ENCODE measurements around the gene FOLR3.

DNA sequence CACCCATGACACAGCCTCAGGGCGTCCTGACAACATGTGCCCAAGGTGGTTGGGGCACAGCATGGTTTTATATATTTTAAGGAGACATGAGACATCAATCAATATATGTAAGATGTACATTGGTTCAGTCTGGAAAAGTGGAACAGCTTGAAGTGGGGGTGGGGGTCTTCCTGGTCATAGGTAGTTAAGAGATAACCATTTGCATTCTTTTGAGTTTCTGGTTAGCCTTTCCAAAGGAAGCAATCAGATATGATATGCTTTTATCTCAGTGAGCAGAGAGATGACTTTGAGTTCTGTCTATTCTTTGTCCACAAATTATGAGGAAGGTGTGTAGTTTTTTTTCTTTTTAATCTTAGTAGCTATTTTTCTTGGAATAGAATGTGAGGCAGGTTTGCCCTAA lies 12.9 kb upstream of the FOLR3 start:
- TF ChIP-seq ARNTL (CRISPR knock-in tag; IDR thresholded peaks at IDR 0.05; ENCODE audit: borderline replicate concordance, low read depth) (no peak), ZFP30 (CRISPR knock-in tag; IDR thresholded peaks at IDR 0.05) (no peak), TCF4 (CRISPR knock-in tag; IDR thresholded peaks at IDR 0.05; ENCODE audit: borderline replicate concordance) (no peak), ZNF8 (CRISPR knock-in tag; IDR thresholded peaks at IDR 0.05) (no peak), RARB (CRISPR knock-in tag; IDR thresholded peaks at IDR 0.05) (no peak)
- TF ChIP-seq, protein P1, sequence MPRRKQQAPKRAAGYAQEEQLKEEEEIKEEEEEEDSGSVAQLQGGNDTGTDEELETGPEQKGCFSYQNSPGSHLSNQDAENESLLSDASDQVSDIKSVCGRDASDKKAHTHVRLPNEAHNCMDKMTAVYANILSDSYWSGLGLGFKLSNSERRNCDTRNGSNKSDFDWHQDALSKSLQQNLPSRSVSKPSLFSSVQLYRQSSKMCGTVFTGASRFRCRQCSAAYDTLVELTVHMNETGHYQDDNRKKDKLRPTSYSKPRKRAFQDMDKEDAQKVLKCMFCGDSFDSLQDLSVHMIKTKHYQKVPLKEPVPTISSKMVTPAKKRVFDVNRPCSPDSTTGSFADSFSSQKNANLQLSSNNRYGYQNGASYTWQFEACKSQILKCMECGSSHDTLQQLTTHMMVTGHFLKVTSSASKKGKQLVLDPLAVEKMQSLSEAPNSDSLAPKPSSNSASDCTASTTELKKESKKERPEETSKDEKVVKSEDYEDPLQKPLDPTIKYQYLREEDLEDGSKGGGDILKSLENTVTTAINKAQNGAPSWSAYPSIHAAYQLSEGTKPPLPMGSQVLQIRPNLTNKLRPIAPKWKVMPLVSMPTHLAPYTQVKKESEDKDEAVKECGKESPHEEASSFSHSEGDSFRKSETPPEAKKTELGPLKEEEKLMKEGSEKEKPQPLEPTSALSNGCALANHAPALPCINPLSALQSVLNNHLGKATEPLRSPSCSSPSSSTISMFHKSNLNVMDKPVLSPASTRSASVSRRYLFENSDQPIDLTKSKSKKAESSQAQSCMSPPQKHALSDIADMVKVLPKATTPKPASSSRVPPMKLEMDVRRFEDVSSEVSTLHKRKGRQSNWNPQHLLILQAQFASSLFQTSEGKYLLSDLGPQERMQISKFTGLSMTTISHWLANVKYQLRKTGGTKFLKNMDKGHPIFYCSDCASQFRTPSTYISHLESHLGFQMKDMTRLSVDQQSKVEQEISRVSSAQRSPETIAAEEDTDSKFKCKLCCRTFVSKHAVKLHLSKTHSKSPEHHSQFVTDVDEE (CRISPR knock-in tag; IDR thresholded peaks at IDR 0.05), result no peak
- TF ChIP-seq, protein P2, sequence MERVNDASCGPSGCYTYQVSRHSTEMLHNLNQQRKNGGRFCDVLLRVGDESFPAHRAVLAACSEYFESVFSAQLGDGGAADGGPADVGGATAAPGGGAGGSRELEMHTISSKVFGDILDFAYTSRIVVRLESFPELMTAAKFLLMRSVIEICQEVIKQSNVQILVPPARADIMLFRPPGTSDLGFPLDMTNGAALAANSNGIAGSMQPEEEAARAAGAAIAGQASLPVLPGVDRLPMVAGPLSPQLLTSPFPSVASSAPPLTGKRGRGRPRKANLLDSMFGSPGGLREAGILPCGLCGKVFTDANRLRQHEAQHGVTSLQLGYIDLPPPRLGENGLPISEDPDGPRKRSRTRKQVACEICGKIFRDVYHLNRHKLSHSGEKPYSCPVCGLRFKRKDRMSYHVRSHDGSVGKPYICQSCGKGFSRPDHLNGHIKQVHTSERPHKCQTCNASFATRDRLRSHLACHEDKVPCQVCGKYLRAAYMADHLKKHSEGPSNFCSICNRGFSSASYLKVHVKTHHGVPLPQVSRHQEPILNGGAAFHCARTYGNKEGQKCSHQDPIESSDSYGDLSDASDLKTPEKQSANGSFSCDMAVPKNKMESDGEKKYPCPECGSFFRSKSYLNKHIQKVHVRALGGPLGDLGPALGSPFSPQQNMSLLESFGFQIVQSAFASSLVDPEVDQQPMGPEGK (CRISPR knock-in tag; IDR thresholded peaks at IDR 0.05; ENCODE audit: borderline replicate concordance), result no peak
